ENCODE results near the gene SGK2.

SGK2 gene

GRCh38 chr20:43558412-43559146, at the start of gene SGK2:
Gene SGK2, plus strand, starts transcription at chr20:43559027. Its CDS starts 7,469 bp downstream, at chr20:43566496.
- H3K4me3 ChIP-seq (IDR thresholded peaks at IDR 0.05; ENCODE audit: insufficient read depth, low read depth, low read length), result no peak within 1 kb of the TSS
- no peak within 1 kb of the TSS for H3K4me2 ChIP-seq
- no peak within 1 kb of the TSS for H3K9ac ChIP-seq
- no peaks in the 10 kb centered on the region for H4K20me1 ChIP-seq (ENCODE audit: insufficient read depth)
- no peak within 1 kb of the TSS for H2AFZ ChIP-seq (ENCODE audit: low read depth)
- H3K4me1 ChIP-seq (ENCODE audit: low read depth, poor library complexity, severe bottlenecking), result no peaks in the 10 kb centered on the region
- no peaks in the 10 kb centered on the region for H3K36me3 ChIP-seq (ENCODE audit: insufficient read depth)
- no peaks in the 10 kb centered on the region for H3K79me2 ChIP-seq (ENCODE audit: insufficient read depth, low read depth)
- no peak within 1 kb of the TSS for H3K27ac ChIP-seq
- TF ChIP-seq, protein P1, sequence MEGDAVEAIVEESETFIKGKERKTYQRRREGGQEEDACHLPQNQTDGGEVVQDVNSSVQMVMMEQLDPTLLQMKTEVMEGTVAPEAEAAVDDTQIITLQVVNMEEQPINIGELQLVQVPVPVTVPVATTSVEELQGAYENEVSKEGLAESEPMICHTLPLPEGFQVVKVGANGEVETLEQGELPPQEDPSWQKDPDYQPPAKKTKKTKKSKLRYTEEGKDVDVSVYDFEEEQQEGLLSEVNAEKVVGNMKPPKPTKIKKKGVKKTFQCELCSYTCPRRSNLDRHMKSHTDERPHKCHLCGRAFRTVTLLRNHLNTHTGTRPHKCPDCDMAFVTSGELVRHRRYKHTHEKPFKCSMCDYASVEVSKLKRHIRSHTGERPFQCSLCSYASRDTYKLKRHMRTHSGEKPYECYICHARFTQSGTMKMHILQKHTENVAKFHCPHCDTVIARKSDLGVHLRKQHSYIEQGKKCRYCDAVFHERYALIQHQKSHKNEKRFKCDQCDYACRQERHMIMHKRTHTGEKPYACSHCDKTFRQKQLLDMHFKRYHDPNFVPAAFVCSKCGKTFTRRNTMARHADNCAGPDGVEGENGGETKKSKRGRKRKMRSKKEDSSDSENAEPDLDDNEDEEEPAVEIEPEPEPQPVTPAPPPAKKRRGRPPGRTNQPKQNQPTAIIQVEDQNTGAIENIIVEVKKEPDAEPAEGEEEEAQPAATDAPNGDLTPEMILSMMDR (conservative IDR thresholded peaks at IDR 0.05; ENCODE audit: low read depth, low read length), result no peak
- H3K27me3 ChIP-seq (ENCODE audit: insufficient read depth, low read depth), result no peaks in the 10 kb centered on the region

DNA sequence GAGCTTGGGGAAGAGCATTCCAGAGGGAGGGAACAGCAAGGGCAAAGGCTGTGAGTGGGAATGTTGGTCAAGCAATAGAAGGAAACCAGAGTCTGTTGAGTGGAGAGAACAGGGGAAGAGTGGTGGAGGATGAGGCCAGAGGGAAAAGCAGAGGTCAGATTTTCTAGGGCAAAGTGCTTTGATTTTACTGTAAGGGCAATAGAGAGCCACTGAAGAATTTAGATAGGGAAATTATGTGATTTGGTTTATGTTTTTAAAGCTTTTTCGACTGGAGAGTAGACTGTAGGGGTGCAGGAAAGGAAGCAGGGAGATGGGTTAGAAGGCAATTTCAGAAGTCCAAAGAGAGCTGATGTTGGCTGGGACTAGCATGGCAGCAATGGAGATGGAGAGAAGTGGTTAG, 46.9 kb upstream of the SGK2 start:
- H2AFZ ChIP-seq (ENCODE audit: low read depth), result no peak overlapping the region
- H4K20me1 ChIP-seq (ENCODE audit: insufficient read depth), result no peaks in the 10 kb centered on the region
- H3K79me2 ChIP-seq (ENCODE audit: insufficient read depth, low read depth), result no peaks in the 10 kb centered on the region
- no peaks in the 10 kb centered on the region for H3K36me3 ChIP-seq (ENCODE audit: insufficient read depth)
- H3K27ac ChIP-seq, result no peak overlapping the region
- no peak overlapping the region for H3K4me3 ChIP-seq (IDR thresholded peaks at IDR 0.05; ENCODE audit: insufficient read depth, low read depth, low read length)
- no peak overlapping the region for H3K4me2 ChIP-seq
- TF ChIP-seq, protein P1 (conservative IDR thresholded peaks at IDR 0.05; ENCODE audit: low read depth, low read length), result no peak
- no peaks in the 10 kb centered on the region for H3K27me3 ChIP-seq (ENCODE audit: insufficient read depth, low read depth)
- H3K9ac ChIP-seq, result no peak overlapping the region
- H3K4me1 ChIP-seq (ENCODE audit: low read depth, poor library complexity, severe bottlenecking), result no peaks in the 10 kb centered on the region

DNA sequence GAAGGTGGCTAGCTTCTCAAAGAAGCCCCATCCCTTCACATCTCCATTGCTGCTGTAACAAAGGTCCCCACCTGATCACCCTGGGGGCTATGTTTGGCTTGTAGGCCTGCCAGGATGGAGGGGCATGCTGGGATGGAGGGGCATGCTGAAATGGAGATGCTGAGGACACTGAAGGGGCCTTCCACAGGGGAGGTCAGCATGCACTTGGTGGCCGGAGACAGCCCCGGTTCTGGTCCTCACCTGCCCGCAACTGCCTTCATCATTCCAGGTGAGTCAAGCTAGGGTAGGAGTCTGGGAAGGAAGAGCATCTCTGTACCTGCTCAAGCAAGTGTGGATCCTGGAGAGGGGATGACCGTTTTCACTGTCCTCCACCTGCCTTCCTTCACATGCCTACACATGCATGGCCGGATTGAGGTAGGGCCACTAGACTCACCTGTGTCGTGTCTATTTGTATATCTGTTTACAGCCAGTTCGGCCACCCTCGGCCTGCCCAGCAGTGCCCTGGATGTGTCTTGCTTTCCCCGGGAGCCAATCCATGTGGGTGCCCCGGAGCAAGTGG, 45.4 kb upstream of the SGK2 start:
- Histone ChIP-seq H3K4me2 (peak overlapping the region; percentile 53; the same call in 1 of the 2 replicates), H4K20me1 (ENCODE audit: insufficient read depth) (no peaks in the 10 kb centered on the region), H3K27ac (no peak overlapping the region), H2AFZ (ENCODE audit: low read depth) (peak overlapping the region; percentile 53; the same call in 1 of the 2 replicates), H3K4me1 (ENCODE audit: low read depth, poor library complexity, severe bottlenecking) (no peaks in the 10 kb centered on the region), H3K27me3 (ENCODE audit: insufficient read depth, low read depth) (no peaks in the 10 kb centered on the region), H3K9ac (no peak overlapping the region; the same call in 1 of the 2 replicates), H3K36me3 (ENCODE audit: insufficient read depth) (no peaks in the 10 kb centered on the region), H3K4me3 (IDR thresholded peaks at IDR 0.05; ENCODE audit: insufficient read depth, low read depth, low read length) (no peak overlapping the region), H3K79me2 (ENCODE audit: insufficient read depth, low read depth) (no peaks in the 10 kb centered on the region)
- TF ChIP-seq, protein P1 (conservative IDR thresholded peaks at IDR 0.05; ENCODE audit: low read depth, low read length), result no peak

DNA sequence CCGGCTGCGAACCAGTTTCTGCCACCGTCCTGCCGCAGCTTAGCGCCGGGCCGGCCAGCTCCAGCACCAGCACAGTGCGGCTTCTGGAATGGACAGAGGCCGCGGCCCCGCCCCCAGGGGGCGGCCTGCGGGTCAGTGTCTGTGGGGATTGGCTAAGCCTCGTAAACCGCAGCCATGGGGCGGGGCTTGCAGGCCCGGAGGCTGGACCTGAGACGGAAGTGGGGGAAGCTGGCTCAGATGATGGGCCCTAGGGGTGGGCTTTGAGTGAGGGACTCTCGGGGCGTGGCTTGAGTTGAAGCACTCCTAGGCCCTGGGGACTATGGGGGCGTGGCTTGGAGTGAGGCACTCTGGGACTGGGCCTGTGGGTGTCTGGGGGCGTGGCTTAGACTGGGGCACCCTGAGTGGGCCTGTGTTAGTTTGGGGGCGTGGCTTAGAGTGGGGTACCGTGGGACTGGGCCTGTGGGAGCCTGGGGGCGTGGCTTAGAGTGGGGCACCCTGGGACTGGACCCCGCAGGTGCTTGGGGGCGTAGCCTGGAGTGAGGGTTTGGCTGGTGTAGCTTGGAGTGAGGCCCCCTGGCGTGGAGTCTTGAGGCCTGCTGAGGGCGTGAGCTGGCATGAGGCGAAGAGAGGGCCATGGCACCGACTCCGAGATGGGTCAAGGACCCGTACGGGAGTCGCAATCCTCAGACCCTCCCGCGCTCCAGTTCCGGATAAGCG, 44.7 kb upstream of the SGK2 start:
- H2AFZ ChIP-seq (ENCODE audit: low read depth), result peak overlapping the region; percentile 66
- H3K36me3 ChIP-seq (ENCODE audit: insufficient read depth), result no peaks in the 10 kb centered on the region
- H3K4me1 ChIP-seq (ENCODE audit: low read depth, poor library complexity, severe bottlenecking), result no peaks in the 10 kb centered on the region
- peak overlapping the region; percentile 53; the same call in 1 of the 2 replicates for H3K4me2 ChIP-seq
- H3K9ac ChIP-seq, result peak overlapping the region; percentile 61; the same call in 1 of the 2 replicates
- no peaks in the 10 kb centered on the region for H4K20me1 ChIP-seq (ENCODE audit: insufficient read depth)
- no peak overlapping the region for H3K4me3 ChIP-seq (IDR thresholded peaks at IDR 0.05; ENCODE audit: insufficient read depth, low read depth, low read length)
- no peaks in the 10 kb centered on the region for H3K79me2 ChIP-seq (ENCODE audit: insufficient read depth, low read depth)
- H3K27me3 ChIP-seq (ENCODE audit: insufficient read depth, low read depth), result no peaks in the 10 kb centered on the region
- H3K27ac ChIP-seq, result peak overlapping the region; percentile 37
- TF ChIP-seq, protein P1 (conservative IDR thresholded peaks at IDR 0.05; ENCODE audit: low read depth, low read length), result peak; percentile 24; the same call in 1 of the 2 replicates
